WTC11 (cell line): ENCODE measurements around the gene TSPO. TPM values are rescaled to one million over a fixed set of nuclear protein-coding genes. Genes with fewer than 3 reads are reported as not detected.

ENCODE experiments used
- ATAC-seq: fragments of 200-7000 bp; cut with Tn5 transposase; 2 replicates; pipeline ENCODE4 v1.10.0; 2021; ENCODE audit warnings: mild to moderate bottlenecking, moderate library complexity
- CTCF ChIA-PET: fragments of 300-600 bp; sonication (Branson Sonifier 250); formaldehyde crosslinking; loops from one replicate; lab custom pipeline; 2021; ENCODE audit warnings: antibody characterized with exemption; lab: Charles Lee
- POLR2A ChIA-PET: fragments of 350-600 bp; sonication (Branson Sonifier 250); formaldehyde crosslinking; loops from one replicate; lab custom pipeline; 2021; ENCODE audit warnings: antibody characterized with exemption; lab: Charles Lee
- DNase-seq: peaks from one replicate; pipeline ENCODE4 v3.0.0; 2021; ENCODE audit warnings: low spot score
- H3K27ac Mint-ChIP-seq: 2 replicates; pipeline ENCODE4 v1.8.0; 2021; ENCODE audit warnings: mixed read lengths
- H3K27me3 Mint-ChIP-seq: 2 replicates; pipeline ENCODE4 v1.8.0; 2021; ENCODE audit warnings: low read depth, mild to moderate bottlenecking, moderate library complexity, mixed read lengths
- H3K36me3 Mint-ChIP-seq: 2 replicates; pipeline ENCODE4 v1.8.0; 2021; ENCODE audit warnings: mixed read lengths
- H3K4me1 Mint-ChIP-seq: 2 replicates; pipeline ENCODE4 v1.8.0; 2022; ENCODE audit warnings: mixed read lengths
- H3K4me3 Mint-ChIP-seq: 2 replicates; pipeline ENCODE4 v1.8.0; 2021; ENCODE audit warnings: mild to moderate bottlenecking, moderate library complexity, mixed read lengths
- H3K9me3 Mint-ChIP-seq: 2 replicates; pipeline ENCODE4 v1.8.0; 2021; ENCODE audit warnings: mixed read lengths
- ATF1 ChIP-seq: sonication (generic); formaldehyde crosslinking; IDR thresholded peaks from 2 replicates; pipeline ENCODE4 v1.8.1; 2023; ENCODE audit warnings: mild to moderate bottlenecking, moderate library complexity, missing genetic modification reagents
- ATF6 ChIP-seq: sonication (generic); formaldehyde crosslinking; IDR thresholded peaks from 2 replicates; pipeline ENCODE4 v1.8.1; 2023; ENCODE audit warnings: mild to moderate bottlenecking, missing genetic modification reagents
- E2F1 ChIP-seq: sonication (generic); formaldehyde crosslinking; IDR thresholded peaks from 2 replicates; pipeline ENCODE4 v1.8.0; 2022; ENCODE audit warnings: mild to moderate bottlenecking, missing genetic modification reagents
- EMX1 ChIP-seq: fragments of 250-450 bp; sonication (Bioruptor Pico); IDR thresholded peaks from 2 replicates; pipeline ENCODE4 v1.8.0; 2021; ENCODE audit warnings: mild to moderate bottlenecking
- FOXJ3 ChIP-seq: sonication (generic); formaldehyde crosslinking; IDR thresholded peaks from 2 replicates; pipeline ENCODE4 v1.9.0; 2021; ENCODE audit warnings: missing genetic modification reagents, mild to moderate bottlenecking, borderline replicate concordance
- HMGXB4 ChIP-seq: sonication (generic); formaldehyde crosslinking; IDR thresholded peaks from 2 replicates; pipeline ENCODE4 v1.8.1; 2023; ENCODE audit warnings: mild to moderate bottlenecking, moderate library complexity, missing genetic modification reagents
- PREB ChIP-seq: sonication (generic); formaldehyde crosslinking; IDR thresholded peaks from 2 replicates; pipeline ENCODE4 v1.8.1; 2022; ENCODE audit warnings: mild to moderate bottlenecking, missing genetic modification reagents, moderate library complexity, borderline replicate concordance
- ZNF138 ChIP-seq: sonication (generic); formaldehyde crosslinking; conservative IDR thresholded peaks from 2 replicates; pipeline ENCODE4 v1.8.1; 2022; ENCODE audit warnings: mild to moderate bottlenecking, moderate library complexity, missing genetic modification reagents
- ZNF317 ChIP-seq: sonication (generic); formaldehyde crosslinking; IDR thresholded peaks from 2 replicates; pipeline ENCODE4 v1.8.1; 2023; ENCODE audit warnings: low read depth, mild to moderate bottlenecking, moderate library complexity, missing genetic modification reagents, borderline replicate concordance
- ZNF396 ChIP-seq: fragments of 250-450 bp; sonication (Bioruptor Pico); IDR thresholded peaks from 2 replicates; pipeline ENCODE4 v1.8.0; 2021; ENCODE audit warnings: mild to moderate bottlenecking, moderate library complexity, borderline replicate concordance
- total RNA-seq: library from RNA; stranded (reverse); gene quantifications from 3 replicates; pipeline ENCODE4 v1.2.3, GENCODE V29; 2021
- TF ChIP-seq, protein P1 (sequence below): fragments of 250-450 bp; sonication (Bioruptor Pico); IDR thresholded peaks from 2 replicates; pipeline ENCODE4 v2.1.2; 2022; ENCODE audit warnings: mild to moderate bottlenecking, moderate library complexity
- TF ChIP-seq, protein P2 (sequence below): sonication (generic); formaldehyde crosslinking; conservative IDR thresholded peaks from 2 replicates; pipeline ENCODE4 v1.8.1; 2023; ENCODE audit warnings: mild to moderate bottlenecking, low read depth, missing genetic modification reagents, moderate library complexity
- TF ChIP-seq, protein P3 (sequence below): sonication (generic); formaldehyde crosslinking; IDR thresholded peaks from 2 replicates; pipeline ENCODE4 v1.8.1; 2022; ENCODE audit warnings: mild to moderate bottlenecking, moderate library complexity, missing genetic modification reagents
- TF ChIP-seq, protein P4 (sequence below): sonication (generic); formaldehyde crosslinking; IDR thresholded peaks from 2 replicates; pipeline ENCODE4 v1.8.1; 2023; ENCODE audit warnings: mild to moderate bottlenecking, missing genetic modification reagents, moderate library complexity

Gene TSPO
- total RNA-seq, 1 experiment from 2014 or later = 21.9 TPM

GRCh38 chr22:43129426-43130425 lies 21.6 kb upstream of the TSPO start:
- no peaks in the 10 kb centered on the region for H3K27me3 Mint-ChIP-seq
- TF ChIP-seq PREB (CRISPR knock-in tag) = no peak
- TF ChIP-seq ZNF138 = no peak
- no peak for TF ChIP-seq HMGXB4 (CRISPR knock-in tag)
- TF ChIP-seq FOXJ3 (CRISPR knock-in tag) = no peak
- no peak for TF ChIP-seq EMX1 (CRISPR knock-in tag)
- TF ChIP-seq ZNF317 (CRISPR knock-in tag) = no peak
- TF ChIP-seq, protein P1, sequence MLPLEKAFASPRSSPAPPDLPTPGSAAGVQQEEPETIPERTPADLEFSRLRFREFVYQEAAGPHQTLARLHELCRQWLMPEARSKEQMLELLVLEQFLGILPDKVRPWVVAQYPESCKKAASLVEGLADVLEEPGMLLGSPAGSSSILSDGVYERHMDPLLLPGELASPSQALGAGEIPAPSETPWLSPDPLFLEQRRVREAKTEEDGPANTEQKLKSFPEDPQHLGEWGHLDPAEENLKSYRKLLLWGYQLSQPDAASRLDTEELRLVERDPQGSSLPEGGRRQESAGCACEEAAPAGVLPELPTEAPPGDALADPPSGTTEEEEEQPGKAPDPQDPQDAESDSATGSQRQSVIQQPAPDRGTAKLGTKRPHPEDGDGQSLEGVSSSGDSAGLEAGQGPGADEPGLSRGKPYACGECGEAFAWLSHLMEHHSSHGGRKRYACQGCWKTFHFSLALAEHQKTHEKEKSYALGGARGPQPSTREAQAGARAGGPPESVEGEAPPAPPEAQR (CRISPR knock-in tag) = no peak
- TF ChIP-seq, protein P2, sequence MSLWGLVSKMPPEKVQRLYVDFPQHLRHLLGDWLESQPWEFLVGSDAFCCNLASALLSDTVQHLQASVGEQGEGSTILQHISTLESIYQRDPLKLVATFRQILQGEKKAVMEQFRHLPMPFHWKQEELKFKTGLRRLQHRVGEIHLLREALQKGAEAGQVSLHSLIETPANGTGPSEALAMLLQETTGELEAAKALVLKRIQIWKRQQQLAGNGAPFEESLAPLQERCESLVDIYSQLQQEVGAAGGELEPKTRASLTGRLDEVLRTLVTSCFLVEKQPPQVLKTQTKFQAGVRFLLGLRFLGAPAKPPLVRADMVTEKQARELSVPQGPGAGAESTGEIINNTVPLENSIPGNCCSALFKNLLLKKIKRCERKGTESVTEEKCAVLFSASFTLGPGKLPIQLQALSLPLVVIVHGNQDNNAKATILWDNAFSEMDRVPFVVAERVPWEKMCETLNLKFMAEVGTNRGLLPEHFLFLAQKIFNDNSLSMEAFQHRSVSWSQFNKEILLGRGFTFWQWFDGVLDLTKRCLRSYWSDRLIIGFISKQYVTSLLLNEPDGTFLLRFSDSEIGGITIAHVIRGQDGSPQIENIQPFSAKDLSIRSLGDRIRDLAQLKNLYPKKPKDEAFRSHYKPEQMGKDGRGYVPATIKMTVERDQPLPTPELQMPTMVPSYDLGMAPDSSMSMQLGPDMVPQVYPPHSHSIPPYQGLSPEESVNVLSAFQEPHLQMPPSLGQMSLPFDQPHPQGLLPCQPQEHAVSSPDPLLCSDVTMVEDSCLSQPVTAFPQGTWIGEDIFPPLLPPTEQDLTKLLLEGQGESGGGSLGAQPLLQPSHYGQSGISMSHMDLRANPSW (CRISPR knock-in tag) = no peak
- TF ChIP-seq, protein P3, sequence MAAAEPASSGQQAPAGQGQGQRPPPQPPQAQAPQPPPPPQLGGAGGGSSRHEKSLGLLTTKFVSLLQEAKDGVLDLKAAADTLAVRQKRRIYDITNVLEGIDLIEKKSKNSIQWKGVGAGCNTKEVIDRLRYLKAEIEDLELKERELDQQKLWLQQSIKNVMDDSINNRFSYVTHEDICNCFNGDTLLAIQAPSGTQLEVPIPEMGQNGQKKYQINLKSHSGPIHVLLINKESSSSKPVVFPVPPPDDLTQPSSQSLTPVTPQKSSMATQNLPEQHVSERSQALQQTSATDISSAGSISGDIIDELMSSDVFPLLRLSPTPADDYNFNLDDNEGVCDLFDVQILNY (CRISPR knock-in tag) = no peak
- TF ChIP-seq ZNF396 (CRISPR knock-in tag) = no peak
- TF ChIP-seq, protein P4, sequence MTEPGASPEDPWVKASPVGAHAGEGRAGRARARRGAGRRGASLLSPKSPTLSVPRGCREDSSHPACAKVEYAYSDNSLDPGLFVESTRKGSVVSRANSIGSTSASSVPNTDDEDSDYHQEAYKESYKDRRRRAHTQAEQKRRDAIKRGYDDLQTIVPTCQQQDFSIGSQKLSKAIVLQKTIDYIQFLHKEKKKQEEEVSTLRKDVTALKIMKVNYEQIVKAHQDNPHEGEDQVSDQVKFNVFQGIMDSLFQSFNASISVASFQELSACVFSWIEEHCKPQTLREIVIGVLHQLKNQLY (CRISPR knock-in tag) = no peak
- no peak for TF ChIP-seq ATF6 (CRISPR knock-in tag)
- TF ChIP-seq ATF1 = no peak
- no peak for TF ChIP-seq E2F1
- ChIA-PET CTCF (interaction anchor here (0.9 to 1.0 kb wide), 3 partner anchors 69 to 508 kb away, joined by 3 to 5 read pairs (median 4); no protein-coding TSS in a partner anchor), POLR2A (no interaction called here)
- no peak overlapping the region for H3K27ac Mint-ChIP-seq
- no peak overlapping the region for H3K4me3 Mint-ChIP-seq
- ATAC-seq = no peak
- DNase-seq = no peak
- peaks cover 10% of the 10 kb centered on the region for H3K36me3 Mint-ChIP-seq
- H3K4me1 Mint-ChIP-seq = peaks cover 9% of the 10 kb centered on the region
- no peaks in the 10 kb centered on the region for H3K9me3 Mint-ChIP-seq
